Ovary (tissue), 3 donors: Measurements from ENCODE around the gene HMBS.

ENCODE experiments used
- EP300 ChIP-seq: sonication (generic); formaldehyde crosslinking; IDR thresholded peaks from one replicate; pipeline ENCODE4 v1.6.1; 2017; ENCODE audit warnings: antibody characterized with exemption
- POLR2A ChIP-seq: fragments of 450-650 bp; IDR thresholded peaks from one replicate; pipeline ENCODE4 v1.6.1; 2017; ENCODE audit warnings: antibody characterized with exemption, mild to moderate bottlenecking, moderate library complexity
- TF ChIP-seq, protein P1 (sequence below), 3 donors: fragments of 450-650 bp in 2 of 3; fragments of 200-600 bp in 1 of 3; IDR thresholded peaks; one replicate each; pipeline versions ENCODE4 v1.5.1 to v1.8.0; 2016 to 2022; ENCODE audit warnings: antibody characterized with exemption in 3 of 3, mild to moderate bottlenecking in 1 of 3
- donor health status: DM: no; HTN: no; CAD: no.

GRCh38 chr11:119110439-119110838 is 25.8 kb downstream of the HMBS start:
- TF ChIP-seq, protein P1, sequence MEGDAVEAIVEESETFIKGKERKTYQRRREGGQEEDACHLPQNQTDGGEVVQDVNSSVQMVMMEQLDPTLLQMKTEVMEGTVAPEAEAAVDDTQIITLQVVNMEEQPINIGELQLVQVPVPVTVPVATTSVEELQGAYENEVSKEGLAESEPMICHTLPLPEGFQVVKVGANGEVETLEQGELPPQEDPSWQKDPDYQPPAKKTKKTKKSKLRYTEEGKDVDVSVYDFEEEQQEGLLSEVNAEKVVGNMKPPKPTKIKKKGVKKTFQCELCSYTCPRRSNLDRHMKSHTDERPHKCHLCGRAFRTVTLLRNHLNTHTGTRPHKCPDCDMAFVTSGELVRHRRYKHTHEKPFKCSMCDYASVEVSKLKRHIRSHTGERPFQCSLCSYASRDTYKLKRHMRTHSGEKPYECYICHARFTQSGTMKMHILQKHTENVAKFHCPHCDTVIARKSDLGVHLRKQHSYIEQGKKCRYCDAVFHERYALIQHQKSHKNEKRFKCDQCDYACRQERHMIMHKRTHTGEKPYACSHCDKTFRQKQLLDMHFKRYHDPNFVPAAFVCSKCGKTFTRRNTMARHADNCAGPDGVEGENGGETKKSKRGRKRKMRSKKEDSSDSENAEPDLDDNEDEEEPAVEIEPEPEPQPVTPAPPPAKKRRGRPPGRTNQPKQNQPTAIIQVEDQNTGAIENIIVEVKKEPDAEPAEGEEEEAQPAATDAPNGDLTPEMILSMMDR (IDR thresholded peaks at IDR 0.05) = no peak
- no peak for TF ChIP-seq POLR2A
- TF ChIP-seq EP300 = no peak
